ENCODE measurements around the gene SSH2. TPM values are rescaled to one million over a fixed set of nuclear protein-coding genes. Genes with fewer than 3 reads are reported as not detected.

Gene SSH2
- total RNA-seq, 1 experiment from 2014 or later = 14.6 TPM

- Mint-ChIP-seq H3K36me3 (ENCODE audit: insufficient read depth in 1 of 3, low read depth in 3 of 3) (peaks cover 0 to 11% (median 4%) of the 10 kb centered on the region in 3 experiments; a peak in 4 of 7 replicates), H3K9me3 (no peaks in the 10 kb centered on the region), H3K4me1 (peaks cover 13% of the 10 kb centered on the region in 2 experiments), H3K27me3 (ENCODE audit: low read depth) (no peaks in the 10 kb centered on the region), H3K27ac (no peak overlapping the region), H3K4me3 (no peak overlapping the region)
- Histone ChIP-seq H4K5ac (ENCODE audit: insufficient read length, low read depth, low read length) (no peak overlapping the region), H3K79me2 (ENCODE audit: insufficient read depth, low read length) (no peaks in the 10 kb centered on the region), H2BK15ac (ENCODE audit: low read depth, low read length) (no peak overlapping the region), H3K4me2 (ENCODE audit: insufficient read depth, insufficient read length, low read length) (no peak overlapping the region), H3K23me2 (ENCODE audit: insufficient read length, low read depth, low read length, poor library complexity, severe bottlenecking) (no peaks in the 10 kb centered on the region), H3K18ac (ENCODE audit: insufficient read length, low read depth, low read length) (no peak overlapping the region), H3K4ac (ENCODE audit: low read depth, low read length) (no peak overlapping the region), H4K8ac (replicated peaks; ENCODE audit: insufficient read length, low read depth, low read length) (no peak overlapping the region), H2BK5ac (ENCODE audit: insufficient read length, low read length) (no peak overlapping the region), H3K9ac (ENCODE audit: extremely low read depth, insufficient read length, low read length) (no peak overlapping the region), H2AFZ (ENCODE audit: low read length) (no peak overlapping the region), H2BK20ac (ENCODE audit: low read depth, low read length, poor library complexity, severe bottlenecking) (no peak overlapping the region), H3K27me3 (ENCODE audit: insufficient read depth, low read length) (no peaks in the 10 kb centered on the region), H2BK12ac (ENCODE audit: insufficient read length, low read depth, low read length) (no peak overlapping the region), H4K20me1 (ENCODE audit: control insufficient read depth, insufficient read depth, insufficient read length) (no peaks in the 10 kb centered on the region), H3K9me3 (ENCODE audit: control insufficient read depth, low read depth, low read length) (no peaks in the 10 kb centered on the region), H3K23ac (ENCODE audit: insufficient read length, low read depth, low read length) (no peak overlapping the region), H3K56ac (ENCODE audit: insufficient read length, low read depth, low read length) (no peak overlapping the region), H3K14ac (ENCODE audit: insufficient read depth, low read length) (no peak overlapping the region), H3K79me1 (ENCODE audit: insufficient read depth, low read depth, low read length, poor library complexity, severe bottlenecking) (no peaks in the 10 kb centered on the region), H3K4me1 (ENCODE audit: insufficient read depth, low read length) (no peaks in the 10 kb centered on the region; the same call in 1 of the 2 replicates), H3T11ph (ENCODE audit: low read length) (no peak overlapping the region), H4K91ac (ENCODE audit: insufficient read length, low read depth, low read length) (no peak overlapping the region), H2AK5ac (ENCODE audit: insufficient read length, low read length) (no peak overlapping the region), H3K27ac (ENCODE audit: insufficient read length, low read depth, low read length) (no peak overlapping the region), H2BK120ac (ENCODE audit: low read depth, low read length, poor library complexity, severe bottlenecking) (no peak overlapping the region)
- no peak for DNase-seq
- TF ChIP-seq CTCF (conservative IDR thresholded peaks at IDR 0.05) = no peak
- WGBS (ENCODE audit: extremely low coverage, insufficient read length, low lambda C conversion rate) = no CpG with 5 or more reads among the region's 1 CpG
These were observed 264.6 kb downstream of the SSH2 start for GRCh38 chr17:29665481-29665810.

Measured in H9 (cell line).